Adipocyte (in vitro differentiated cells): ENCODE data around the gene GLOD5.

Experiments
- DNase-seq: peaks from one replicate; pipeline ENCODE4 v3.0.0-alpha.2; 2015; ENCODE audit warnings: low read depth
- H3K27me3 ChIP-seq: replicated peaks from 2 replicates; pipeline ENCODE4 v1.7.0; 2013; ENCODE audit warnings: mild to moderate bottlenecking, low read length, moderate library complexity; ENCODE audit not compliant: control insufficient read depth, insufficient read depth
- H3K36me3 ChIP-seq: 2 replicates; pipeline ENCODE4 v1.7.0; 2013; ENCODE audit warnings: low read length, mild to moderate bottlenecking, moderate library complexity; ENCODE audit not compliant: control insufficient read depth, insufficient read depth, severe bottlenecking
- H3K4me1 ChIP-seq: 2 replicates; pipeline ENCODE4 v1.7.0; 2013; ENCODE audit warnings: mild to moderate bottlenecking, low read length, moderate library complexity; ENCODE audit not compliant: control insufficient read depth, insufficient read depth
- H3K4me3 ChIP-seq: 2 replicates; pipeline ENCODE4 v1.7.0; 2013; ENCODE audit warnings: mild to moderate bottlenecking, low read length, moderate library complexity
- H3K9ac ChIP-seq: 2 replicates; pipeline ENCODE4 v1.7.0; 2013; ENCODE audit warnings: mild to moderate bottlenecking, low read length, moderate library complexity
- H3K9me3 ChIP-seq: 2 replicates; pipeline ENCODE4 v1.7.0; 2013; ENCODE audit warnings: mild to moderate bottlenecking, low read length, moderate library complexity; ENCODE audit not compliant: control insufficient read depth

Gene GLOD5

DNA sequence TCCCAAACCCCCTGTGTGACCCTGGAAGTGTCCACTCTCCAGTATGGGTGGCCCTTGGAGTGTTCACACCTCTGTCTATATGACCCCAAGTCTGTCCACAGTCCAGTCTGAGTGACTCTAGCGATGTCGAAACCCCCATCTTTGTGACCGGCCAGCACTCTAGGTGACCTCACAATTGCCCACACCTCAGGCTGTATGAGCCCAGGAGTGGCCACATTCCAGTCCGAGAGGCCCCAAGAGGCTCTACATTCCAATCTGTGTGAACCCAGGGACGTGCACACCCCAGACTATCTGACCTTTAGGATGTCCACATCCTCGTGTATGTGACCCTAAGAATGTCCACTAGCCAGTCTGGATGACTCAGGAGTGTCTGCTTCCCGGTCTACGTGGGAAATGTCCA lies 7.3 kb upstream of the GLOD5 start:
- Histone ChIP-seq H3K27me3 (peaks cover 42% of the 10 kb centered on the region), H3K9ac (no peak overlapping the region), H3K4me3 (no peak overlapping the region), H3K4me1 (no peaks in the 10 kb centered on the region), H3K9me3 (no peaks in the 10 kb centered on the region), H3K36me3 (no peaks in the 10 kb centered on the region)
- no peak for DNase-seq

- DNase-seq: no peak
- Histone ChIP-seq H3K27me3 (peaks cover 46% of the 10 kb centered on the region), H3K4me1 (no peaks in the 10 kb centered on the region), H3K36me3 (no peaks in the 10 kb centered on the region), H3K4me3 (no peak overlapping the region), H3K9ac (no peak overlapping the region), H3K9me3 (peaks cover 6% of the 10 kb centered on the region)
Measured at GRCh38 chrX:48769230-48769629, 7.7 kb downstream of the GLOD5 start.

DNA sequence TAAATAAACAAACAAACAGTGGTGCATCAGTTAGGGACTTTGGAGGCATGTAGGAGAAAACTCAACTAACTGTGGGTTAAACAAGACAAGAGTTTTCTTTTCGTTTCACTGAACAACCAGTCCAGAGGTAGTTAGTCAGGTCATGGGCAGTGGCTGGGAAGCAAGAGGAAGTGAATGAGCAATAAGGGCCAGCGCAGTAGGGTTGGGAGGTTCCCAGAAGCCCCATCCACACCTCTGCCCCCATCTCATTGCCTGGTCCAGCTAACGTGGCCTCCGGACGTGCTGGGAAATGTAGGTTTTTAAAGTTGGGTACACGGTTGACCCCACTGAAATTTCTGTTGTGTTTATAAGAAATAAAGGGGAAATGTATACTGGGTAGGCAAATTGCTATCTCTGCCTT lies 8.7 kb downstream of the GLOD5 start:
- H3K27me3 ChIP-seq: peaks cover 51% of the 10 kb centered on the region

DNA sequence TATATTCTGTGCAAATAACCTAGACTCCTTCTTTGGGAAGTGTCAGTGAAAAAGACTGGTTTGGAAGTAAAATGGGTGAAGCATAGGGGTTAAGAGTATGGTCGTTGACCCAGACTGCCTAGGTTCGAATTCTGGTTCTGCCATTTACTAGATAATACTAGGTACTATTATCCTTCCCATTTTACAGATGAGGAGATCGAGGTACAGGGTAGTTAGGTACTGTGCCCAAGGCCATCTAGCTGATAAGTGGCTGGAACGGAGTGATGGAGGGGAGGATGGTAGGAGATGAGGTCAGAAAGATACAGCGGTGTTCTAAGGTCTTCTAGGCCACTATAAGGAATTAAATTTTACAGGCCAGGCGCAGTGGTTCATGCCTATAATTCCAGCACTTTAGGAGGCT lies 11.1 kb downstream of the GLOD5 start:
- no peak for DNase-seq
- H3K9ac ChIP-seq: no peak overlapping the region
- H3K27me3 ChIP-seq: peaks cover 56% of the 10 kb centered on the region
- H3K4me3 ChIP-seq: no peak overlapping the region
- H3K36me3 ChIP-seq: no peaks in the 10 kb centered on the region
- H3K9me3 ChIP-seq: peaks cover 19% of the 10 kb centered on the region
- no peaks in the 10 kb centered on the region for H3K4me1 ChIP-seq

More for the DNA sequence above, 8.7 kb downstream of the GLOD5 start:
- Histone ChIP-seq H3K4me3 (no peak overlapping the region), H3K9me3 (peaks cover 6% of the 10 kb centered on the region), H3K36me3 (no peaks in the 10 kb centered on the region), H3K4me1 (no peaks in the 10 kb centered on the region), H3K9ac (no peak overlapping the region)
- DNase-seq: no peak

DNA sequence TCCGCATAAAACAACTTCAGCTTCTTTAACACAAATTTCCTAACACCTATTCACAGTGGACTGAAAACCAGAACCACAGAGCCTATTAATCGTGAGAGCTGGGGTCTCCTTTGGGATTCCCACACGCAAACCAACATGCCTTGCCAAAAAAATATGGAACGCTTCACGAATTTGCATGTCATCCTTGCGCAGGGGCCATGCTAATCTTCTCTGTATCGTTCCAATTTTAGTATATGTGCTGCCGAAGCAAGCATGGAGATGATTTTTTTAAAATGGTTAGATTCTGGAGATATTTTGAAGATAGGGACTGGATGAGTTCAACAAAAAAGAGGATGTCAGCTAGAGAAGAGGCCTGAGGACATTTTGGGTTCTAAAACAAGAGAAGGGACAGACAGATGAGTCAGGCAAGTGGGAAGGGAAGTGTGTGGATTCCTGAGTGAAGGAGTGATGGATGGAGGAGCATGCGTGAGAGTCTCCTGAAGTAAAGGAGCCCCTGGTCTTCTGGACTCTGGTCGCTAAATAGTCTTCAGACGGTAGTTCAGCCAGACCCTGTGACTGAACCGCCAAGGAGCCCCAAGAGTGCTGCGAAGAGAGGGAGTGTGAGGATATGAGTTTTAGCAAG lies 15.4 kb downstream of the GLOD5 start:
- Histone ChIP-seq H3K9me3 (peaks cover 20% of the 10 kb centered on the region), H3K4me3 (no peak overlapping the region), H3K36me3 (no peaks in the 10 kb centered on the region), H3K9ac (no peak overlapping the region), H3K4me1 (no peaks in the 10 kb centered on the region), H3K27me3 (peaks cover 45% of the 10 kb centered on the region)
- DNase-seq: no peak

GRCh38 chrX:48779399-48779798 lies 17.9 kb downstream of the GLOD5 start:
- no peak for DNase-seq
- Histone ChIP-seq H3K27me3 (peaks cover 39% of the 10 kb centered on the region), H3K36me3 (no peaks in the 10 kb centered on the region), H3K9ac (no peak overlapping the region), H3K4me1 (no peaks in the 10 kb centered on the region), H3K9me3 (peaks cover 20% of the 10 kb centered on the region), H3K4me3 (no peak overlapping the region)

DNA sequence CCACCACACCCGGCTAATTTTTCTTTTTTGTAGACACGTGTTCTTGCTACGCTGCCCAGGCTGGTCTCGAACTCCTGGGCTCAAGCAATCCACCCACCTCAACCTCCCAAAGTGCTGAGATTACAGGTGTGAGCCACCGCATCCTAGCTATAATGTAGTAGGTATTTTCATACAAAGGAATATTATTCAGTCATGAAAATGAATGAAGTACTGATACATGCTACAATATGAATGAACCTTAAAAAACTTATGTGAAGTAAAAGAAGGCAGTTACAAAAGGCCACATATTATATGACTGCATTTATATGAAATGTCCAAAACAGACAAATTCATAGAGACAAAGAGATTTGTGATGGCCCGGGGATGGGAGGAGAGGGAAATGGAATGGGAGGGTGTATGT lies 20.2 kb downstream of the GLOD5 start:
- no peak overlapping the region for H3K9ac ChIP-seq

GRCh38 chrX:48782216-48782615 lies 20.7 kb downstream of the GLOD5 start:
- Histone ChIP-seq H3K4me3 (no peak overlapping the region), H3K27me3 (peaks cover 36% of the 10 kb centered on the region), H3K36me3 (no peaks in the 10 kb centered on the region), H3K9ac (no peak overlapping the region), H3K4me1 (no peaks in the 10 kb centered on the region), H3K9me3 (peaks cover 11% of the 10 kb centered on the region)
- DNase-seq: no peak

More for the DNA sequence above, 20.2 kb downstream of the GLOD5 start:
- Histone ChIP-seq H3K4me1 (no peaks in the 10 kb centered on the region), H3K9me3 (peaks cover 11% of the 10 kb centered on the region), H3K4me3 (no peak overlapping the region), H3K36me3 (no peaks in the 10 kb centered on the region), H3K27me3 (peaks cover 36% of the 10 kb centered on the region)
- no peak for DNase-seq

DNA sequence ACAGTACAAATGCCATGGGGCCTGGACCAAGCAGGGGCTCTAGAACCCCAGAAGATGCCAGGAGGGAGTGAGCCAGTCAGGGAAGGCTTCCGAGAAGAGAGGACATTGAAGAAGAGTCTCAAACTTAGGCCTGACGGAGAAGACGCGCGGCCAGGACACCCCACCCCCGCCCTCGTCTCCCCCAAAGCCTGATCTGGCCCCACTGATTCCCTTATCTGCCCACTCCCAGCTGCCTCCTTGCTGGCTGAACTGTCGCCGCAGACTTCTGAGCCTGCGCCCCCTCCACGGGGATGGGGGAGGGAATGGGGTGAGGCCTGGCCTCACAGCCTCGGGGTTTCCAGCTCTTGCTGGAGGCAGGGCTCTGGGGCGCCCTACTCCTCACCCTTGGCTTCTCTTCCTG lies 21.2 kb downstream of the GLOD5 start:
- H3K36me3 ChIP-seq: no peaks in the 10 kb centered on the region
- H3K4me1 ChIP-seq: no peaks in the 10 kb centered on the region
- peaks cover 36% of the 10 kb centered on the region for H3K27me3 ChIP-seq
- peaks cover 5% of the 10 kb centered on the region for H3K9me3 ChIP-seq
- no peak overlapping the region for H3K9ac ChIP-seq
- no peak for DNase-seq
- H3K4me3 ChIP-seq: no peak overlapping the region

- no peaks in the 10 kb centered on the region for H3K9me3 ChIP-seq
- no peaks in the 10 kb centered on the region for H3K36me3 ChIP-seq
- H3K4me3 ChIP-seq: no peak overlapping the region
- no peaks in the 10 kb centered on the region for H3K4me1 ChIP-seq
- no peak overlapping the region for H3K9ac ChIP-seq
- no peak for DNase-seq
- H3K27me3 ChIP-seq: peaks cover 37% of the 10 kb centered on the region
Measured at GRCh38 chrX:48784726-48785125, 23.2 kb downstream of the GLOD5 start.

- Histone ChIP-seq H3K9me3 (no peaks in the 10 kb centered on the region), H3K27me3 (peaks cover 39% of the 10 kb centered on the region), H3K4me1 (no peaks in the 10 kb centered on the region), H3K9ac (no peak overlapping the region), H3K4me3 (no peak overlapping the region), H3K36me3 (no peaks in the 10 kb centered on the region)
- DNase-seq: no peak
Measured at GRCh38 chrX:48785186-48785539, 23.6 kb downstream of the GLOD5 start.

- DNase-seq: no peak
- H3K36me3 ChIP-seq: no peaks in the 10 kb centered on the region
- no peaks in the 10 kb centered on the region for H3K9me3 ChIP-seq
- no peaks in the 10 kb centered on the region for H3K4me1 ChIP-seq
- no peak overlapping the region for H3K9ac ChIP-seq
- no peak overlapping the region for H3K4me3 ChIP-seq
- H3K27me3 ChIP-seq: peaks cover 39% of the 10 kb centered on the region
Measured at GRCh38 chrX:48785540-48786214, 24.1 kb downstream of the GLOD5 start.
